HEK293 (cell line): Measurements from ENCODE around the gene LRRFIP1.
"Not testable (repeated sequence)": the region's sequence is repeated elsewhere in the genome, so short reads cannot be mapped to it uniquely, and the experiment has no call there.

Experiments
- CTCF ChIA-PET: fragments of 350-600 bp; formaldehyde crosslinking; extraction: SDS; loops from one replicate; lab custom pipeline; 2021; ENCODE audit warnings: antibody characterized with exemption; lab: Yijun Ruan, JAX
- POLR2A ChIA-PET: fragments of 300-600 bp; formaldehyde crosslinking; extraction: SDS; loops from one replicate; lab custom pipeline; 2020; ENCODE audit warnings: antibody characterized with exemption, inconsistent platforms; lab: Yijun Ruan, JAX
- H3K27ac ChIP-seq: fragments of 200-500 bp; sonication (Bioruptor generic); 2 replicates; pipeline ENCODE4 v1.5.1; 2014; ENCODE audit warnings: low read depth, low read length, control low read depth, inconsistent platforms; ENCODE audit errors: extremely low read depth
- H3K36me3 ChIP-seq, 2 experiments: fragments of 200-500 bp in 1 of 2; sonication (Bioruptor generic) in 1 of 2; 1 replicate in 1 of 2; 2 replicates in 1 of 2; pipeline ENCODE4 v1.5.1; 2014 to 2017; ENCODE audit warnings: inconsistent platforms in 2 of 2, low read length in 2 of 2; ENCODE audit not compliant: control insufficient read depth in 2 of 2, insufficient read depth in 1 of 2
- H3K4me1 ChIP-seq: fragments of 200-500 bp; sonication (Bioruptor generic); 2 replicates; pipeline ENCODE4 v1.5.1; 2014; ENCODE audit warnings: mild to moderate bottlenecking, low read length, inconsistent platforms; ENCODE audit not compliant: control insufficient read depth, insufficient read depth
- H3K4me3 ChIP-seq: 2 replicates; pipeline ENCODE4 v1.5.1; 2011; ENCODE audit warnings: low read depth, mild to moderate bottlenecking, control low read depth, low read length, moderate library complexity
- H3K9me3 ChIP-seq: fragments of 200-500 bp; sonication (Bioruptor generic); 2 replicates; pipeline ENCODE4 v1.5.1; 2014; ENCODE audit warnings: low read depth, low read length, inconsistent platforms; ENCODE audit not compliant: control insufficient read depth, insufficient read depth
- BCL11B ChIP-seq: fragments of 450-650 bp; formaldehyde crosslinking; IDR thresholded peaks from 2 replicates; pipeline ENCODE4 v1.5.1; 2016; ENCODE audit warnings: low read depth, missing biosample characterization, missing genetic modification characterization
- FEZF1 ChIP-seq: fragments of 450-650 bp; formaldehyde crosslinking; IDR thresholded peaks from 2 replicates; pipeline ENCODE4 v1.5.1; 2016; ENCODE audit warnings: missing biosample characterization, missing genetic modification characterization
- KLF16 ChIP-seq: fragments of 450-650 bp; formaldehyde crosslinking; IDR thresholded peaks from 2 replicates; pipeline ENCODE4 v1.5.1; 2017; ENCODE audit warnings: missing biosample characterization, missing genetic modification characterization
- KLF7 ChIP-seq: fragments of 450-650 bp; formaldehyde crosslinking; IDR thresholded peaks from 2 replicates; pipeline ENCODE4 v1.5.1; 2016; ENCODE audit warnings: missing biosample characterization, missing genetic modification characterization, borderline replicate concordance
- MYNN ChIP-seq: fragments of 450-650 bp; formaldehyde crosslinking; IDR thresholded peaks from 2 replicates; pipeline ENCODE4 v1.5.1; 2016; ENCODE audit warnings: missing biosample characterization, missing genetic modification characterization, borderline replicate concordance
- RBAK ChIP-seq: fragments of 450-650 bp; formaldehyde crosslinking; IDR thresholded peaks from 2 replicates; pipeline ENCODE4 v1.5.1; 2016; ENCODE audit warnings: missing biosample characterization, missing genetic modification characterization
- REST ChIP-seq: fragments of 450-650 bp; formaldehyde crosslinking; IDR thresholded peaks from 2 replicates; pipeline ENCODE4 v1.5.1; 2016; ENCODE audit warnings: missing biosample characterization, missing genetic modification characterization
- ZBTB1 ChIP-seq: fragments of 450-650 bp; formaldehyde crosslinking; IDR thresholded peaks from 2 replicates; pipeline ENCODE4 v1.5.1; 2016; ENCODE audit warnings: missing biosample characterization, missing genetic modification characterization
- ZBTB8A ChIP-seq: fragments of 450-650 bp; formaldehyde crosslinking; IDR thresholded peaks from 2 replicates; pipeline ENCODE4 v1.5.1; 2016; ENCODE audit warnings: missing biosample characterization, missing genetic modification characterization
- ZNF112 ChIP-seq: fragments of 450-650 bp; formaldehyde crosslinking; IDR thresholded peaks from 2 replicates; pipeline ENCODE4 v1.5.0; 2017; ENCODE audit warnings: missing biosample characterization, missing genetic modification characterization
- ZNF138 ChIP-seq: fragments of 450-650 bp; formaldehyde crosslinking; IDR thresholded peaks from 2 replicates; pipeline ENCODE4 v1.5.1; 2016; ENCODE audit warnings: missing biosample characterization, missing genetic modification characterization, borderline replicate concordance
- ZNF214 ChIP-seq: fragments of 450-650 bp; formaldehyde crosslinking; IDR thresholded peaks from 2 replicates; pipeline ENCODE4 v1.5.1; 2017; ENCODE audit warnings: missing biosample characterization, mild to moderate bottlenecking, missing genetic modification characterization, borderline replicate concordance
- ZNF398 ChIP-seq: fragments of 450-650 bp; formaldehyde crosslinking; IDR thresholded peaks from 2 replicates; pipeline ENCODE4 v1.5.1; 2017; ENCODE audit warnings: missing biosample characterization, missing genetic modification characterization
- ZNF596 ChIP-seq: fragments of 450-650 bp; IDR thresholded peaks from 2 replicates; pipeline ENCODE4 v1.5.0; 2018; ENCODE audit warnings: missing biosample characterization, mild to moderate bottlenecking, missing genetic modification characterization, moderate library complexity
- ZNF654 ChIP-seq: fragments of 450-650 bp; formaldehyde crosslinking; IDR thresholded peaks from 2 replicates; pipeline ENCODE4 v1.5.1; 2016; ENCODE audit warnings: low read depth, missing biosample characterization, missing genetic modification characterization
- ZNF658 ChIP-seq: fragments of 450-650 bp; formaldehyde crosslinking; IDR thresholded peaks from 2 replicates; pipeline ENCODE4; 2016; ENCODE audit warnings: missing biosample characterization, missing genetic modification characterization
- ZNF76 ChIP-seq: fragments of 450-650 bp; formaldehyde crosslinking; IDR thresholded peaks from 2 replicates; pipeline ENCODE4; 2016; ENCODE audit warnings: low read depth, missing biosample characterization, missing genetic modification characterization, borderline replicate concordance
- ZSCAN23 ChIP-seq: fragments of 450-650 bp; formaldehyde crosslinking; IDR thresholded peaks from 2 replicates; pipeline ENCODE4 v1.5.1; 2016; ENCODE audit warnings: missing biosample characterization, missing genetic modification characterization
- TF ChIP-seq, protein P1 (sequence below): fragments of 450-650 bp; formaldehyde crosslinking; IDR thresholded peaks from 2 replicates; pipeline ENCODE4 v1.5.1; 2016; ENCODE audit warnings: missing biosample characterization, missing genetic modification characterization

Gene LRRFIP1

DNA sequence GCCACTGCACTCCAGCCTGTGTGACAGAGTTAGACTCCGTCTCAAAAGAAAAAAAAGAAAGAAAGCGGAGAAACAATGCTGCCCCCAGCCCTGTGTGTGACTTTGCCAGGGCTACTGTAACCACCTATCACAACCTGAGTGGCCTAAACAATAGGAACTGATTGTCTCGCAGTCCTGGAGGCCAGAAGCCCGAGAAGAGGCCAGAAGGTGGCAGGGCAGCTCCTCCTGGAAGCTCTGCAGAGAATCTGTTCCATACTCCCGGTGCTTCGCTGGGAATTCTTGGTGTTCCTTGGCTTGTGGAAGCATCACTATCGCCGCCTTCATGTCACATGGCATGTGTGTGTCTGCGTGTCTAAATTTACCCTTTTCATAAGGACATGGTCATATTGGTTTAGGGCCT is 22.4 kb upstream of the LRRFIP1 start:
- TF ChIP-seq, protein P1, sequence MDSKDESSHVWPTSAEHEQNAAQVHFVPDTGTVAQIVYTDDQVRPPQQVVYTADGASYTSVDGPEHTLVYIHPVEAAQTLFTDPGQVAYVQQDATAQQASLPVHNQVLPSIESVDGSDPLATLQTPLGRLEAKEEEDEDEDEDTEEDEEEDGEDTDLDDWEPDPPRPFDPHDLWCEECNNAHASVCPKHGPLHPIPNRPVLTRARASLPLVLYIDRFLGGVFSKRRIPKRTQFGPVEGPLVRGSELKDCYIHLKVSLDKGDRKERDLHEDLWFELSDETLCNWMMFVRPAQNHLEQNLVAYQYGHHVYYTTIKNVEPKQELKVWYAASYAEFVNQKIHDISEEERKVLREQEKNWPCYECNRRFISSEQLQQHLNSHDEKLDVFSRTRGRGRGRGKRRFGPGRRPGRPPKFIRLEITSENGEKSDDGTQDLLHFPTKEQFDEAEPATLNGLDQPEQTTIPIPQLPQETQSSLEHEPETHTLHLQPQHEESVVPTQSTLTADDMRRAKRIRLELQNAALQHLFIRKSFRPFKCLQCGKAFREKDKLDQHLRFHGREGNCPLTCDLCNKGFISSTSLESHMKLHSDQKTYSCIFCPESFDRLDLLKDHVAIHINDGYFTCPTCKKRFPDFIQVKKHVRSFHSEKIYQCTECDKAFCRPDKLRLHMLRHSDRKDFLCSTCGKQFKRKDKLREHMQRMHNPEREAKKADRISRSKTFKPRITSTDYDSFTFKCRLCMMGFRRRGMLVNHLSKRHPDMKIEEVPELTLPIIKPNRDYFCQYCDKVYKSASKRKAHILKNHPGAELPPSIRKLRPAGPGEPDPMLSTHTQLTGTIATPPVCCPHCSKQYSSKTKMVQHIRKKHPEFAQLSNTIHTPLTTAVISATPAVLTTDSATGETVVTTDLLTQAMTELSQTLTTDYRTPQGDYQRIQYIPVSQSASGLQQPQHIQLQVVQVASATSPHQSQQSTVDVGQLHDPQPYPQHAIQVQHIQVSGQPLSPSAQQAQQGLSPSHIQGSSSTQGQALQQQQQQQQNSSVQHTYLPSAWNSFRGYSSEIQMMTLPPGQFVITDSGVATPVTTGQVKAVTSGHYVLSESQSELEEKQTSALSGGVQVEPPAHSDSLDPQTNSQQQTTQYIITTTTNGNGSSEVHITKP: no peak
- TF ChIP-seq KLF16 (tag by site-specific recombination): no peak
- no peak for TF ChIP-seq ZSCAN23 (tag by site-specific recombination)
- no peak for TF ChIP-seq MYNN (tag by site-specific recombination)
- peak; percentile 34 for TF ChIP-seq ZNF654 (tag by site-specific recombination)
- ChIA-PET CTCF (interaction anchor here (0.5 to 1.8 kb wide), 2 partner anchors 33 to 37 kb away, joined by 3 to 5 read pairs; no protein-coding TSS in a partner anchor), POLR2A (no interaction called here)
- no peak overlapping the region for H3K4me3 ChIP-seq
- H3K9me3 ChIP-seq: no peaks in the 10 kb centered on the region
- no peak overlapping the region for H3K27ac ChIP-seq
- no peaks in the 10 kb centered on the region for H3K36me3 ChIP-seq
- H3K4me1 ChIP-seq: no peaks in the 10 kb centered on the region

GRCh38 chr2:237606522-237606921 is 20.9 kb upstream of the LRRFIP1 start:
- not testable (repeated sequence) for H3K27ac ChIP-seq

DNA sequence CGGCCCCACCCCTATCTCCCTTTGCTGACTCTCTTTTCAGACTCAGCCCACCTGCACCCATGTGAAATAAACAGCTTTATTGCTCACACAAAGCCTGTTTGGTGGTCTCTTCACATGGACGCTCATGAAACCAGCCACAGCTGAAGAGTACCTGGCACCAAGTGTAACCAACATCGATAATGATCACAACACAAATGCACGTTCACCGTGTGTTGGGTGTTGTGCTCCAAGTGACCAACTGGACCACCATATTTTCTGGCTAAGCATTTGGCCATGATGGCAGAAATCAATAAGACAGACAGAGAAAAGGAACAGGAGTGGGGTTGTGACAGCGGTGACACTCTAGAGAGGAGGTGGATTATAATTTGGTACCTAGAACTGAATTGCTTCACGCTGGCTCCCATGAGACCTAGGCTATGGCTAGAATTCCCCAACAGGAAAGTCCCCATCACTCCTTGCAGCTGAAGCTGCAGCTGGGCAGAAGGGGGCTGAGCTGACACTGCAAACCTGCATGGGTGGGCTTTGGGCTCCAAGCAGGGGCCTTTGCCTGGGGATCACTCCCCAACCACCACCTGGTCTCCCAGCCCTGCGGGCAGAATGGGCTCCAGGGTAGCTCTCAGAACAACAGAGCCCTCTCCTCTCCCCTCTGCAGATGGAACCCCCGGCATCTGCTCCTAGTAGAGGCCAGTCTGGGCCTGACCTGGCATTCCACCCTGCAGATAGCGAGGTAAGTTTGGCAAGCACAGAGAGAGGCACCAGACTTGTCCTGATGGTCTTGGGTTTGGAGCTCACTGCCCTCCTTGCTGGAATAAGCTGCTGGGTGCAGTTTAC is 14.6 kb upstream of the LRRFIP1 start:
- no peak overlapping the region for H3K27ac ChIP-seq
- H3K36me3 ChIP-seq: no peaks in the 10 kb centered on the region
- ChIA-PET POLR2A (no interaction called here), CTCF (interaction anchor here (0.6 kb wide), 1 partner anchor 184 kb away, joined by 3 read pairs; no protein-coding TSS in a partner anchor)
- TF ChIP-seq ZNF112 (tag by site-specific recombination): no peak
- no peak for TF ChIP-seq ZNF138 (tag by site-specific recombination)
- no peak for TF ChIP-seq ZBTB1
- TF ChIP-seq ZNF76: no peak
- TF ChIP-seq ZNF398: no peak
- no peak for TF ChIP-seq ZNF658
- no peak for TF ChIP-seq KLF7 (tag by site-specific recombination)
- no peak for TF ChIP-seq ZBTB8A (tag by site-specific recombination)
- TF ChIP-seq ZNF214 (tag by site-specific recombination): no peak
- no peak for TF ChIP-seq RBAK (tag by site-specific recombination)
- no peak for TF ChIP-seq ZNF596 (tag by site-specific recombination)
- no peak for TF ChIP-seq REST (tag by site-specific recombination)
- no peak for TF ChIP-seq FEZF1 (tag by site-specific recombination)
- TF ChIP-seq BCL11B (tag by site-specific recombination): no peak
- TF ChIP-seq ZSCAN23 (tag by site-specific recombination): no peak
- no peak overlapping the region for H3K4me3 ChIP-seq
- no peaks in the 10 kb centered on the region for H3K4me1 ChIP-seq
- H3K9me3 ChIP-seq: no peaks in the 10 kb centered on the region

More at GRCh38 chr2:237606522-237606921, 20.9 kb upstream of the LRRFIP1 start:
- H3K4me3 ChIP-seq, CTCF ChIA-PET, H3K36me3 ChIP-seq, H3K9me3 ChIP-seq, H3K4me1 ChIP-seq, POLR2A ChIA-PET: not testable (repeated sequence)
